Endothelial cell of umbilical vein (primary cell): ENCODE data around the gene RBP5. TPM values are rescaled to one million over a fixed set of nuclear protein-coding genes. Genes with fewer than 3 reads are reported as not detected.

ENCODE experiments used
- BruUV-seq: library from RNA; stranded (reverse); fragments of 400-500 nt; replicated peaks from 2 replicates; lab custom pipeline; 2021; lab: Mats Ljungman, UMichigan
- CTCF ChIA-PET: fragments of 300-600, 350-600 bp; sonication (Branson Sonifier 250); formaldehyde crosslinking; loops from one replicate; lab custom pipeline; 2021; ENCODE audit warnings: antibody characterized with exemption, inconsistent platforms; lab: Charles Lee
- POLR2A ChIA-PET: fragments of 300-600, 350-600 bp; sonication (Branson Sonifier 250); formaldehyde crosslinking; loops from one replicate; lab custom pipeline; 2021; ENCODE audit warnings: antibody characterized with exemption, inconsistent platforms; lab: Charles Lee
- DNase-seq: peaks from one replicate; pipeline ENCODE4 v3.0.0-alpha.2; 2011; ENCODE audit warnings: low read depth, low spot score
- FAIRE-seq: peaks from 2 replicates; lab custom pipeline; 2011; peaks lifted over from hg19 to GRCh38; lab: Jason Lieb, UNC
- H2AFZ ChIP-seq: 2 replicates; pipeline ENCODE4 v1.6.0; 2012; ENCODE audit warnings: low read depth, low read length, control low read depth, inconsistent platforms
- H3K27ac ChIP-seq: 2 replicates; pipeline ENCODE4 v1.5.1; 2011; ENCODE audit warnings: low read depth, mild to moderate bottlenecking, control low read depth, low read length, moderate library complexity; ENCODE audit not compliant: insufficient read depth
- H3K27me3 ChIP-seq, 2 experiments: 2 replicates each; pipeline versions ENCODE4 v1.6.0 to v1.6.1; 2011; ENCODE audit warnings: low read length in 2 of 2, mixed read lengths in 1 of 2; ENCODE audit not compliant: control insufficient read depth in 2 of 2, insufficient read depth in 2 of 2
- H3K36me3 ChIP-seq, 2 experiments: 2 replicates in 1 of 2; 3 replicates in 1 of 2; pipeline ENCODE4 v1.5.1; 2011; ENCODE audit warnings: low read length in 2 of 2, mild to moderate bottlenecking in 1 of 2, moderate library complexity in 1 of 2; ENCODE audit not compliant: control insufficient read depth in 2 of 2, insufficient read depth in 2 of 2; ENCODE audit errors: extremely low read depth in 1 of 2
- H3K4me1 ChIP-seq: 3 replicates; pipeline ENCODE4 v1.5.1; 2011; ENCODE audit warnings: mild to moderate bottlenecking, low read length; ENCODE audit not compliant: control insufficient read depth, insufficient read depth; ENCODE audit errors: extremely low read depth
- H3K4me2 ChIP-seq: 2 replicates; pipeline ENCODE4 v1.6.1; 2011; ENCODE audit warnings: low read length, control low read depth, mixed read lengths; ENCODE audit not compliant: insufficient read depth
- H3K4me3 ChIP-seq, 3 experiments: fragments of 200-600 bp in 1 of 3; sonication (generic), shearing (Covaris generic) in 1 of 3; replicated peaks in 1 of 3; 2 replicates each; pipeline ENCODE4 v1.5.1; 2011 to 2016; ENCODE audit warnings: control low read depth in 3 of 3, low read length in 3 of 3, mild to moderate bottlenecking in 2 of 3, inconsistent platforms in 1 of 3, low read depth in 1 of 3, moderate library complexity in 1 of 3; ENCODE audit not compliant: insufficient read depth in 1 of 3
- H3K79me2 ChIP-seq: 2 replicates; pipeline ENCODE4 v1.6.0; 2012; ENCODE audit warnings: low read length, inconsistent platforms; ENCODE audit not compliant: control insufficient read depth, insufficient read depth
- H3K9ac ChIP-seq: replicated peaks from 2 replicates; pipeline ENCODE3; 2011; ENCODE audit warnings: low read length, control low read depth; ENCODE audit not compliant: insufficient read depth; ENCODE audit errors: extremely low read depth
- H3K9me1 ChIP-seq: replicated peaks from 3 replicates; pipeline ENCODE4 v1.6.0; 2011; ENCODE audit warnings: mild to moderate bottlenecking, low read length; ENCODE audit not compliant: control insufficient read depth, insufficient read depth; ENCODE audit errors: extremely low read depth
- H3K9me3 ChIP-seq: replicated peaks from 2 replicates; pipeline ENCODE4 v1.5.1; 2012; ENCODE audit warnings: low read length, inconsistent platforms; ENCODE audit not compliant: control insufficient read depth, insufficient read depth
- H4K20me1 ChIP-seq: replicated peaks from 2 replicates; pipeline ENCODE3; 2011; ENCODE audit warnings: mild to moderate bottlenecking, low read length; ENCODE audit not compliant: control insufficient read depth, insufficient read depth; ENCODE audit errors: extremely low read depth
- CTCF ChIP-seq, 2 donors: IDR thresholded peaks; 1 replicate in 1 of 2; 2 replicates in 1 of 2; pipeline ENCODE4 v1.5.1; 2011; ENCODE audit warnings: low read length in 2 of 2, mild to moderate bottlenecking in 2 of 2, moderate library complexity in 2 of 2, control low read depth in 1 of 2, inconsistent platforms in 1 of 2, low read depth in 1 of 2; ENCODE audit not compliant: insufficient read depth in 1 of 2; ENCODE audit errors: extremely low read depth in 1 of 2
- EZH2 ChIP-seq: IDR thresholded peaks from 2 replicates; pipeline ENCODE4 v1.6.1; 2012; ENCODE audit warnings: borderline replicate concordance, low read depth, mild to moderate bottlenecking, moderate library complexity, low read length, inconsistent platforms; ENCODE audit not compliant: severe bottlenecking
- FOS ChIP-seq: IDR thresholded peaks from 2 replicates; pipeline ENCODE4 v1.6.1; 2011; ENCODE audit warnings: mild to moderate bottlenecking, low read length, moderate library complexity, borderline replicate concordance; ENCODE audit not compliant: insufficient read depth
- GATA2 ChIP-seq: IDR thresholded peaks from 2 replicates; pipeline ENCODE4 v1.7.0; 2011; ENCODE audit warnings: low read depth, mild to moderate bottlenecking, moderate library complexity, mixed read lengths, low read length; ENCODE audit not compliant: insufficient read length, insufficient read depth
- JUN ChIP-seq: IDR thresholded peaks from 2 replicates; pipeline ENCODE4 v1.6.1; 2011; ENCODE audit warnings: borderline replicate concordance, low read depth; ENCODE audit not compliant: insufficient read length, insufficient read depth
- MYC ChIP-seq: IDR thresholded peaks from one replicate; pipeline ENCODE4 v1.6.1; 2011; ENCODE audit warnings: mild to moderate bottlenecking, low read depth, low read length
- POLR2A ChIP-seq: IDR thresholded peaks from 2 replicates; pipeline ENCODE4 v1.6.1; 2012; ENCODE audit warnings: low read depth, mild to moderate bottlenecking, control low read depth, low read length
- POLR2AphosphoS5 ChIP-seq: IDR thresholded peaks from 2 replicates; pipeline ENCODE4 v1.6.1; 2012; ENCODE audit warnings: low read depth, mild to moderate bottlenecking, control low read depth, low read length, moderate library complexity; ENCODE audit not compliant: insufficient read depth
- dilution Hi-C: fragments of 300-500 bp; cut with MboI; formaldehyde crosslinking; loops from one replicate; pipeline ENCODE4 v1.15.0; 2019; ENCODE audit warnings: low sequenced_read_pairs; ENCODE audit not compliant: extremely low pct_ligation_motif_present
- intact Hi-C: fragments of 100-400 bp; cut with micrococcal nuclease; formaldehyde crosslinking; loops from one replicate; pipeline ENCODE4 v1.10.0; 2022
- polyA plus RNA-seq, 4 experiments: library from polyadenylated mRNA; depleted of rRNA in 3 of 4; stranded (reverse) in 3 of 4; unstranded in 1 of 4; fragments of >200 nt; gene quantifications; 2 replicates each; pipeline versions ENCODE4 v1.2.1 to v1.2.3, GENCODE V29; 2011 to 2012; ENCODE audit warnings: missing spikeins in 1 of 4
- total RNA-seq: library from RNA; stranded (reverse); gene quantifications from 2 replicates; pipeline ENCODE4 v1.2.3, GENCODE V29; 2021
- TF ChIP-seq, protein P1 (sequence below): IDR thresholded peaks from 2 replicates; pipeline ENCODE4 v1.6.1; 2011; ENCODE audit not compliant: insufficient read depth, insufficient read length

RBP5 gene
- total and polyA plus RNA-seq, 2 donors (not counting 3 experiments of a cell fraction or from before 2014, with no cell fraction given): 0.12 TPM; not detected in 1

GRCh38 chr12:7099290-7099996, 29.2 kb downstream of the RBP5 start:
- Histone ChIP-seq H4K20me1 (no peaks in the 10 kb centered on the region), H3K9ac (no peak overlapping the region), H3K4me3 (no peak overlapping the region), H3K9me1 (no peaks in the 10 kb centered on the region), H3K4me2 (no peak overlapping the region), H2AFZ (no peak overlapping the region), H3K27me3 (no peaks in the 10 kb centered on the region), H3K79me2 (no peaks in the 10 kb centered on the region), H3K36me3 (peaks cover 0 to 1% of the 10 kb centered on the region in 2 experiments), H3K9me3 (no peaks in the 10 kb centered on the region), H3K27ac (no peak overlapping the region), H3K4me1 (no peaks in the 10 kb centered on the region)
- TF ChIP-seq GATA2 (no peak), POLR2A (no peak), CTCF (IDR thresholded peaks at IDR 0.05; ENCODE audit: extremely low read depth in 1 of 2, insufficient read depth in 1 of 2, low read depth in 1 of 2, low read length in 2 of 2) (no peak), EZH2 (no peak), JUN (no peak), MYC (no peak), POLR2AphosphoS5 (no peak), FOS (no peak)
- TF ChIP-seq, protein P1, sequence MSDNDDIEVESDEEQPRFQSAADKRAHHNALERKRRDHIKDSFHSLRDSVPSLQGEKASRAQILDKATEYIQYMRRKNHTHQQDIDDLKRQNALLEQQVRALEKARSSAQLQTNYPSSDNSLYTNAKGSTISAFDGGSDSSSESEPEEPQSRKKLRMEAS: no peak
- intact Hi-C loops: no loop called here
- DNase-seq: no peak
- BruUV-seq: no TSS peak
- POLR2A ChIA-PET: no interaction called here
- no peak for FAIRE-seq
- dilution Hi-C loops: no loop called here
- CTCF ChIA-PET: interaction anchor here (0.9 to 1.2 kb wide), 2 partner anchors 9 to 11 kb away, joined by 5 to 6 read pairs; no protein-coding TSS in a partner anchor
